GM19035 (cell line): ENCODE results near the gene APOA5.
"Not testable (repeated sequence)": the region's sequence is repeated elsewhere in the genome, so short reads cannot be mapped to it uniquely, and the experiment has no call there.

Experiments
- ATAC-seq: cut with Tn5 transposase; IDR thresholded peaks from one replicate; pipeline ENCODE4 v1.9.1; 2021; ENCODE audit not compliant: unreplicated experiment

APOA5 gene

GRCh38 chr11:116801662-116802061 is 10.0 kb upstream of the APOA5 start:
- ATAC-seq = not testable (repeated sequence)

GRCh38 chr11:116800610-116801009 is 8.9 kb upstream of the APOA5 start:
- no peak for ATAC-seq

- ATAC-seq = no peak
Measured at GRCh38 chr11:116798368-116798767, 6.7 kb upstream of the APOA5 start.

GRCh38 chr11:116797816-116798215 is 6.1 kb upstream of the APOA5 start:
- no peak for ATAC-seq

- no peak for ATAC-seq
Measured at GRCh38 chr11:116796548-116796947, 4.9 kb upstream of the APOA5 start.

GRCh38 chr11:116794851-116795250 is 3.2 kb upstream of the APOA5 start:
- ATAC-seq = no peak

- ATAC-seq = no peak
Measured at GRCh38 chr11:116793772-116794097, 2.1 kb upstream of the APOA5 start.

GRCh38 chr11:116792869-116793771 is 1.4 kb upstream of the APOA5 start:
- ATAC-seq = no peak

GRCh38 chr11:116792144-116792868 is 627 bp upstream of the APOA5 start:
- ATAC-seq = no peak

GRCh38 chr11:116791002-116791812 is 472 bp downstream of the APOA5 start:
- no peak for ATAC-seq

- ATAC-seq = no peak
Measured at GRCh38 chr11:116790167-116791001, 1.3 kb downstream of the APOA5 start.

- ATAC-seq = no peak
Measured at GRCh38 chr11:116788975-116789374, 2.7 kb downstream of the APOA5 start.

GRCh38 chr11:116788534-116788933 is 3.1 kb downstream of the APOA5 start:
- ATAC-seq = no peak

- peak; percentile 88 for ATAC-seq
Measured at GRCh38 chr11:116787786-116788486, 3.7 kb downstream of the APOA5 start, which contains the start of gene ZPR1. ZPR1 (minus strand) TSS chr11:116788023; CDS start chr11:116787990, 33 bp downstream.

- peak; percentile 2 for ATAC-seq
Measured at GRCh38 chr11:116787436-116787785, 4.3 kb downstream of the APOA5 start.

- ATAC-seq = no peak
Measured at GRCh38 chr11:116786966-116787365, 4.7 kb downstream of the APOA5 start.

GRCh38 chr11:116786326-116786725 is 5.4 kb downstream of the APOA5 start:
- ATAC-seq = no peak

GRCh38 chr11:116782728-116783127 is 9.0 kb downstream of the APOA5 start:
- no peak for ATAC-seq

GRCh38 chr11:116778556-116778955 is 13.1 kb downstream of the APOA5 start:
- no peak for ATAC-seq

- no peak for ATAC-seq
Measured at GRCh38 chr11:116777056-116777455, 14.6 kb downstream of the APOA5 start.
